Measurements from ENCODE around the gene RALBP1.

RALBP1 gene

DNA sequence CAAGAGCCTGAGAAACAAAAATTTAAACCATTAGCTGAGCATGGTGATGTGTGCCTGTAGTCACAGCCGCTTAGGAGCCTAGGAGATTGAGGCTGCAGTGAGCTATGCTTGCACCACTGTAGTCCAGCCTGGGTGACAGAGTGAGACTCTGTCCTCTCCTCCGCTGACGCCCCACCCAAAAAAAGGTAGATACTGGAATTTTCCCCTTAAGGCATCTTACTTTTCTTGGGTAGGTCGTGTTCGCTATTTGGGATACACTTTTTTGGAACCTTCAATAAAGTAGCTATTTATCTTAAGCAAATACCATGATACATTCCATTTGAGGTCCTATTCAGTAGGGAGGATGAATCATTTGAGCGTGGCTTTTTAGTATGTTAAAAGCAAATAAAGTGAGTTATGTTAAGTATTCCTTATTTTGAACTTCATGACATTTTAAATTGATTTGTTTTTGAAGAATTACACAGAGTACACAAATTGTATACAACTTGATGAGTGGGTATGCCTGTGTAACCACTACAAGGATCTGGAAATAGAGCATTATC lies 38.7 kb downstream of the RALBP1 start:
- no peak for DNase-seq

DNA sequence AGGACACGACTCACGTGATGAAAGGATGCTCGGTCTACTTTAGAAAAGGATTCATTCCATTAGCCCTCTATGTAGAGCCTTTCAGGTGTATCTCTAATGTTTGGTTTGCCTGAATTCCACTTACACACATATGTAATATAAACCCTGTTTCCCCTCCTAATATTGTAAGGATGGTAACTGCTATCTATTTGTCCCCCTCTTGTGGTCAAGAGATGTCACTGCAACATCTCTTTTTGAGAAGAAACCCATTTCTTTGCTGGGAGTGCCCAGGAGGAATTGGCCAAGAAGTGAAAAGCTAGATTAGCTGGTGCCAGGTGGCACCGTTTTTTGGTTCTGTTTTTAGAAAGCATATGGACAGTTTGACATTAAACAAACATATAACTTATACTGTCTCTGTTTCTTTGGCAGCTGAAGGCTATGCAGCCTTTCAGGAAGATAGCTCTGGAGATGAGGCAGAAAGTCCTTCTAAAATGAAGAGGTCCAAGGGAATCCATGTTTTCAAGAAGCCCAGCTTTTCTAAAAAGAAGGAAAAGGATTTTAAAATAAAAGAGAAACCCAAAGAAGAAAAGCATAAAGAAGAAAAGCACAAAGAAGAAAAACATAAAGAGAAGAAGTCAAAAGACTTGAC lies 41.2 kb downstream of the RALBP1 start:
- DNase-seq = no peak

DNA sequence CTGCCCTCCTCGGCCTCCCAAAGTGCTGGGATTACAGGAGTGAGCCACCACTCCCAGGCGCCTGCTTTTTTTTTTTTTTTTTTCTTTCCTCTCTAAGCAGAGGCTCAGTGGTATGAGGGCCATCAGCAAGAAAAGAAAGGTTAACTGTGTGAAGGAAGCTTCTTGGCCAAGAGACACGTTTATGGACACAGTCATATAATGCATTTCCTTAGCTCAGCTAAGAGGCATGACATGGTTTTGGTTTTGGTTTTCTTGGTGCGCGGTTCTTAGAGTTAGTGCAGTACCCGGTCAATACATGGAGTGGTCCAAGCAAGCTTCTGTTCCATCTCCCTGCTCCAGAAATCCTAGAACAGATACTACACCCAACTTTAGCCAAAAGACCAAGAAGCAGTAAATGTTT lies 42.6 kb downstream of the RALBP1 start:
- DNase-seq = no peak

- DNase-seq = no peak
Measured at GRCh38 chr18:9519399-9519798, 44.1 kb downstream of the RALBP1 start.

DNA sequence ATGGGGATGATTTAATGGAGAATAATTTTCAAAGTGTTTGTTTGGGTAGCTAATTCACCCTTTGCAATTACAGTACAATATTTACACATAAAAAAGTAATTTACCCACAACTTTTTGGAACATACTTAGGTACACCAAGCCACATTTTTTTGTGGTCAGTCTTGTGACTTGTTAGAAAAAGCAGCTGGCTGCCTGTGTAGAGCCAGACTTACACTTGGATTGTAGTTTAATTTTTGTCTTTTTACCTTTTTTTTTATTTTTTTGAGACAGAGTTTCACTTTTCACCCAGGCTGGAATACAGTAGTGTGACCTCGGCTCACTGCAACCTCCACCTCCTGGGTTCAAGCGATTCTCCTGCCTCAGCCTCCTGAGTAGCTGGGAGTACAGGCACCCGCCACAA lies 45.4 kb downstream of the RALBP1 start:
- no peak for DNase-seq

- DNase-seq = no peak
Measured at GRCh38 chr18:9521770-9522169, 46.5 kb downstream of the RALBP1 start.

GRCh38 chr18:9522952-9523351 lies 47.6 kb downstream of the RALBP1 start:
- no peak for DNase-seq

- DNase-seq = no peak
Measured at GRCh38 chr18:9526458-9526857, 51.1 kb downstream of the RALBP1 start.

DNA sequence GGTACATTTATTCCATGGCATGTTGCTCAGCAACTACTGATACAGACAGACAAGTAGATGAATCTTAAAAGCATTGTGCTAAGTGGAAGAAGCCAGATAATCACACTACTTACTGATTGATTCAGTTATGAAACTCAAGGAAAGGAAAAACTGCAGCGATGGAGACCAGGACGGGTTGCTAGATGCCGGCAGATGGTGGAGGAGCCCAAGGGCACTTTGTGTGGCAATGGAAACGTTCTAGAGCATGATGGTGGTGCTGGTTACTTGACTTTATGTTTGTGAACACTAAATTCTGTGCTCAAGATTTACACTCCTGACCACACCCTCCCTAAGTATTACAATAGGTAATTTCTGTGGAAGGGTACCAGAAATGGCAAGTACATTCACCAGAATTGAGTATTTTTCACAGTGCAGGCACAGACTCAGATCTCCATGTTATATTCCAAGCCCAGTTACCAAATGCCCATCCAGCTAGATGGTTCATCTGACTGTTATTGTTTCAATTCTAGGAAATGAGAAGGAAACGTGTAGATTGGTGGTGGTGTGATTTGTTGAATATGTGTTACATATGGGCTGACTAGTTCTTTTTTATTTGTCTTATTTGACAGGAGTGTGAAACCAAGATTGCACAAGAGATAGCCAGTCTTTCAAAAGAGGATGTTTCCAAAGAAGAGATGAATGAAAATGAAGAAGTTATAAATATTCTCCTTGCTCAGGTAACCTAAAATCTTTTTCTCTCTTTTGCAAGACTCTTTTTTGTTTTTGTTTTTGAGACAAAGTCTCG lies 55.1 kb downstream of the RALBP1 start:
- no peak for DNase-seq

DNA sequence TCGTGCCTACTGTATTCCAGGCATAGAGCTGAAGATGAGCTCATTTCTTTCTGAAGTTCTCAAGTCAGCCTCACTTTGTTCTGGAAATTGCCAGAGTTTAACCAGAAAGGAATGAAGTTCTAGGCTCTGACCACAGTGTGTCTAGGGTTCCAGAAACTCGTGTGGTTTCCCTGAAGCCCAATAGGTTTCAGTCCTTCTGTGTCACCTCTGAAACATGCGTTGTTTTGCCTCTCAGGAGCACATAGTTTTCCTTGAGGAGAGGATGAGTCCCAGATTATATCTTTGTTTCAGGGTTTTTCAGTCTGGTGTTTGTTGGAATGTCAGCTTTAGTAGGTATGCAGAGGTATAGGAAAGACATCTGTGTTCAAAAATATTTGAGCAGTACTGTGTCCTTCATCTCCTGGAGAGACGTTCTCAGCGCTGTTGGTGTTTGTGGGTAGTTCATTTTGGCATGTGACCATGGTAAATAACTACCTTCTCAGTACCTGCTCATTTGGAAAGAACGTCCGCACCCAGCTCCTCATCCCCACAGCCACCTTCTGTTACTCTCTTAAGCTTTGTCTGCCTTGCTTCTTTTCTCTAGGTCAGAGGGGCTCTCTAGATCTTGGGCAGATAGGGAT lies 56.6 kb downstream of the RALBP1 start:
- no peak for DNase-seq

- no peak for DNase-seq
Measured at GRCh38 chr18:9534844-9535243, 59.5 kb downstream of the RALBP1 start.

DNA sequence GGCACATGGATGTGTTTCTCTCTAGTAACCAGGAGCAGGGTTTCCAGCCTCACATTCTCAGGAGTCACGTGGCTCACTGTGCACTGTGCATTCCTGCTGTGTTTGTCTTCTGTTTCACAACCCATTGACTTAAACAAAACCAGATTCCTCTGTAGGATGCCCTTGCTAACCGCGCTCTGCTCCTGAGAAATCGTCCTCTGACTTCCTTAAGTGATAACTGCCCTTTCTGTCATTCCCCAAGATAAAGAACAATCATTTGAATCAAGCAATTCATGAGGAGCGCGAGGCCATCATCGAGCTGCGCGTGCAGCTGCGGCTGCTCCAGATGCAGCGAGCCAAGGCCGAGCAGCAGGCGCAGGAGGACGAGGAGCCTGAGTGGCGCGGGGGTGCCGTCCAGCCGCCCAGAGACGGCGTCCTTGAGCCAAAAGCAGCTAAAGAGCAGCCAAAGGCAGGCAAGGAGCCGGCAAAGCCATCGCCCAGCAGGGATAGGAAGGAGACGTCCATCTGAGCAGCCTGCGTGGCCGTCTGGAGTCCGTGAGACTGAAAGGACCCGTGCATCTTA lies 60.2 kb downstream of the RALBP1 start:
- DNase-seq = no peak

- DNase-seq = no peak
Measured at GRCh38 chr18:9536354-9537152, 61.2 kb downstream of the RALBP1 start.

DNA sequence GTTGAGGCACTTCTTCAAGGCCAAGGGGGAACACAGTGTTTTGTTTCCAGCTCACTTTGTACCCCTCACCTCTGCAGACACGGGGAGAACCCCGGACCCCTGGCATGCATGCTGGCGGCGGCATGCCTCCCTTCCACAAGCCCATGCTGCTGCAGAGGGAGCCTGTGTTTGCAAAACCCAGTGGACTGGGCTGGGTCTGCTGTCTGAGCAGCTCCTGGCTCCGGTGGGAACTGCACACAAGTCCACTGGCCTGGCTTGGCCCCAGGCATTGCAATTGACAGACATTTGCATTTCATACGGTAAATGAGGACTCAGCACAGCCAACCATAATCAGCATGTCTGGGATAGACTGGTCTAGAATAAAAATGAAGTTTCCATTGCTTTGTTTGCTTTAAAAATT lies 62.4 kb downstream of the RALBP1 start:
- no peak for DNase-seq

DNA sequence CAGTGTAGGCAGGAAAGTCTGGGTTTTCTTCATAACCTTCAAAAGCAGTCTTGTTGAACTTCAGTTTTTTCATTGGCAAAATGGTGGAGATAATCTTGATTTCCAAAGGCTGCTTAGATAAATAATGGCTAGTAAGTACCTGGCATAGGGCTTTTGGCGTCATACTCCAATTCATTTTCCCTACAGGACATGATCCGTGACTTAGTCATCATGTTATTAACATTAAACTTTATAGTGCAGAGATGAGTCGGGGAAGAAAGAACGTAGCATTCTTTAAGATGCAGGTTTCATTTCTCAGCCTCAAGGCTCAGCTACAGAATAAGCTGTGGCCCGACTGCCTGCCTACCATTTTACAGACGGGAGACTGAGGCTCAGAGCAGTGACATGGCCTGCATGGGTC lies 64.0 kb downstream of the RALBP1 start:
- no peak for DNase-seq

- no peak for DNase-seq
Measured at GRCh38 chr18:9539938-9540337, 64.6 kb downstream of the RALBP1 start.

- DNase-seq = no peak
Measured at GRCh38 chr18:9542924-9543323, 67.6 kb downstream of the RALBP1 start.

DNA sequence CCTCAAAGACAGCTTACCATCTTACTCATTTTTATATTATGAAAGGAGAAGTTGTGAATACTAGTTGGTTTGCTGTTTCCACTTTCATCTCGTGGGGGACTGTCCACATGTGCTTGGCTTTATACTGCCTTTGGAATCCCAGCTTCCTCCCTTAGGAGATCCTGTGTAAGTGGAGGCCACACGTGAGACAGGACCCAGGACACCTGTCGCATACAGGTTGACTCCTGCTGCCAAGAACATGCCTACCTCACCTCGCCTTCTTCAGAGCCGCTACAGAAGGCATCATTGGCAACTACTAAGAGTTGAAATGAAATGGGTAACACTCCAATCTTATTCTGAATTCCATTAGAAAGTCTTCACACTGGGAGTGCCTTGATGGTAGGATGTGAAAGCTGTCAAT lies 69.7 kb downstream of the RALBP1 start:
- DNase-seq = no peak

- no peak for DNase-seq
Measured at GRCh38 chr18:9546468-9546867, 71.2 kb downstream of the RALBP1 start.

DNA sequence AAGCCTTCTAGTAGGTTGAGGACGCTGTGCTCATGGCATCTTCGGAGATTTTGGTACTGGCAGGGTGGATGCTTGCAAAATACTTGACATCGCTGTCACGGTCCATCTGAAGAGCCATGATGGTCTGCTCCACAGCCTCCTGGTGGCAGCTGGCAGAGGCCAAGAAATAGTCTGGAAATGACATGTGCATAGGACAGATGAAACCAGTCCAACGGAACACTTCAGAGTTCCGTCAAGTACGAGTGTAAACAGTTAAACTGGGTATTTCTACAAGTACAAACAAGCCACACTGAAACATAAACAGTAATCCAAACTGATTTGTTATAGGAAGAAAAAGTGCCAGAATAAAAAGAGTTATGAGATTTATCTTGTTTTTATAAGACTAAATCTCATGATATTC lies 72.5 kb downstream of the RALBP1 start:
- DNase-seq = no peak

DNA sequence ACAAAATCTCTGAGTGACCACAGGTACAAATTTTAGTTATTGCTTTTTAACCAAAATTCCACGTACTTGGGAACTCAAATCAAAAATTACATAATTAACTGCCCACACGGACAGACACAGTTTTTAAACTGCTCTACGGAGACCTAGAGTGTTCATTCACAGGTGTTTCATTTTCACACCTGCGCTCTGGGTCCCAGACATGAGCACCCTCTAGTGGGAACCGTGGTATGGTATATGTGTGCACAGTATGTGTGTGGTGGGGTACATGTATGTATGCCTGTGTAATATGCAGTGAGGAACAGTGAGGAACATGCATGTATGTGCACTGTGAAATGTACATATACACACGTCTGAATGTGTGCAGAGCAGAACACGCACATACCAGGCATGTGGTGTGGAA lies 74.1 kb downstream of the RALBP1 start:
- no peak for DNase-seq

DNA sequence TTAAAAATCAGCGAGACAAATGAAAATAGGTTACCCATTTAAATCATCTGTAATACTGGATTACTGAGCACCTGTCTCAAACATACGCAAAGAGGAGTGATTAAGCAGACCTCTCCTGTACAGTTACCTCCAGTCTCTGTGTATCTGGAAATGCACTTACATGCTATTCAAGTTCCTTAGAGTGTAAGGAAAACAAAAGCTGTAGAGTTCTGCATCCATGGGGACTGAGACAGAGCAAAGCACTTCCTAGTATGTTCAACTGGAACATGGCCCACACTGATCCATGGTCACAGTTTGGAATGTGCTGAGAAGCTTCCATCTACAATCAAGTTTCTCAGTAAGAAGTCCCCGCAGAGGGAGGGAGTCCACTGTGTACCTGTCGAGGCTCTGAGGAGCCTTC lies 75.1 kb downstream of the RALBP1 start:
- DNase-seq = no peak

GRCh38 chr18:9552191-9552590 lies 76.9 kb downstream of the RALBP1 start:
- no peak for DNase-seq

Measured in stimulated activated naive CD4-positive, alpha-beta T cell treated with Interleukin-2 at 50 U/mL for 16 hours (primary cell).